GM12872 (cell line): ENCODE results near the gene FYN.

Source experiments
- TF ChIP-seq, protein P1 (sequence below): IDR thresholded peaks from 3 replicates; pipeline ENCODE4 v1.5.1; 2011; ENCODE audit warnings: low read depth, mild to moderate bottlenecking, low read length, moderate library complexity; ENCODE audit not compliant: insufficient read depth

FYN gene

GRCh38 chr6:111912904-111913303 is 39.7 kb upstream of the FYN start:
- TF ChIP-seq, protein P1, sequence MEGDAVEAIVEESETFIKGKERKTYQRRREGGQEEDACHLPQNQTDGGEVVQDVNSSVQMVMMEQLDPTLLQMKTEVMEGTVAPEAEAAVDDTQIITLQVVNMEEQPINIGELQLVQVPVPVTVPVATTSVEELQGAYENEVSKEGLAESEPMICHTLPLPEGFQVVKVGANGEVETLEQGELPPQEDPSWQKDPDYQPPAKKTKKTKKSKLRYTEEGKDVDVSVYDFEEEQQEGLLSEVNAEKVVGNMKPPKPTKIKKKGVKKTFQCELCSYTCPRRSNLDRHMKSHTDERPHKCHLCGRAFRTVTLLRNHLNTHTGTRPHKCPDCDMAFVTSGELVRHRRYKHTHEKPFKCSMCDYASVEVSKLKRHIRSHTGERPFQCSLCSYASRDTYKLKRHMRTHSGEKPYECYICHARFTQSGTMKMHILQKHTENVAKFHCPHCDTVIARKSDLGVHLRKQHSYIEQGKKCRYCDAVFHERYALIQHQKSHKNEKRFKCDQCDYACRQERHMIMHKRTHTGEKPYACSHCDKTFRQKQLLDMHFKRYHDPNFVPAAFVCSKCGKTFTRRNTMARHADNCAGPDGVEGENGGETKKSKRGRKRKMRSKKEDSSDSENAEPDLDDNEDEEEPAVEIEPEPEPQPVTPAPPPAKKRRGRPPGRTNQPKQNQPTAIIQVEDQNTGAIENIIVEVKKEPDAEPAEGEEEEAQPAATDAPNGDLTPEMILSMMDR: no peak

DNA sequence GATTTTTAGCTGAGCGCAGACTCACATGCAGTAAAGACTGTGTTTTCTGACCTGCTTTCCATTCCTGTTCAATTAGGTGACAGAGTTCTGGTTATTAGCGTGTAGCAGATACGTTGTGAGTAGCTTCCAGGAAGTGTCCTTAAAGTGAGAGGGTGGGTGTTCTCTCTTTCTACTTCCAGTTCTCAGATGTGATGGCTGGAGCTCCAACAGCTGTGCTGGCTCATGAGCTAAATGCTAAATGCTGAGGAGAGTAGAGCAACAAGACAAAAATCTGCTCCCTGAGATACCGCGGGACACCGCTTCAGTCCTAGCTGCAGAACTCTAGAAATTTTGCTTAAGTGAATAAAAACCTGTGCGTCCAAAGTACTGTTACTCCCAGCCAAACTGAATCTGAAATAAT is 38.2 kb upstream of the FYN start:
- TF ChIP-seq, protein P1: no peak

DNA sequence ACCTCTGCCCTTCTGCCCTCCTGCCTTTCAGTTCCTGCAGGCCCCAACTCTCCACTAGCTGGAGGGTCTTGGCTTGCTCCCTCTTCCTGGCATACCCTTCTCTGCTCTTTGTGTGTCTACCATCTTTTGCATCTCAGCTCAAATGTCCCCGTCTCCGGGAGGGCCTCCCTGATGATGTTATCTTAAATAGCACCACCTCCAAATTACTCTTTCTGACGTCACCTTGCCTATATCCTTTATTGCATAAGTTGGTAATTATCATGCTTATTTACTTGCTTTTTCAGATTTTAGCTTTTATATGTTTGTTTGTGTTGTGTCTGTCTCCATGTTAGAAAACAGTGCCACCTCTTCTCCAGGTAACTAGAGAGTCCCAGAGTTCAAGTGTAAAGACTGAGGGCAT is 36.0 kb upstream of the FYN start:
- TF ChIP-seq, protein P1: no peak

GRCh38 chr6:111900735-111901134 is 27.5 kb upstream of the FYN start:
- TF ChIP-seq, protein P1: no peak

DNA sequence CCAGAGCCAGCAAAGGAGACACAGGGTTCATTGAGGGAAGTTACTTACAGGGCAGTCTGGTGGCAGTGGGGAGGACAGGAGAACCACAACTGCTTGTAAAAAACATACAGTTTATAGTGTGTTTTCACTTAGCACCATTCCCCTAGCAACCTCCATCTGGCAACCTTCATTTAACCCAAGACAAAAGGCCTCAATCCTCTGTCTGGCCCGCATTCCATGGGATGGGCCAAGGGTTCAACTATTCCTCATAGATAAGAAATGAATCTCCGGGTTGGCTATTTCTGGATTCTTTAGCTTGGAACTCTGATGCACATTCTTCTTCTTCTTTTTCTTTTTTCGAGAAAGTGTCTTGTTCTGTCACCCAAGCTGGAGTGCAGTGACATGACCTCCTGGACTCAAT is 26.3 kb upstream of the FYN start:
- TF ChIP-seq, protein P1: no peak

GRCh38 chr6:111898452-111898851 is 25.2 kb upstream of the FYN start:
- TF ChIP-seq, protein P1: no peak

DNA sequence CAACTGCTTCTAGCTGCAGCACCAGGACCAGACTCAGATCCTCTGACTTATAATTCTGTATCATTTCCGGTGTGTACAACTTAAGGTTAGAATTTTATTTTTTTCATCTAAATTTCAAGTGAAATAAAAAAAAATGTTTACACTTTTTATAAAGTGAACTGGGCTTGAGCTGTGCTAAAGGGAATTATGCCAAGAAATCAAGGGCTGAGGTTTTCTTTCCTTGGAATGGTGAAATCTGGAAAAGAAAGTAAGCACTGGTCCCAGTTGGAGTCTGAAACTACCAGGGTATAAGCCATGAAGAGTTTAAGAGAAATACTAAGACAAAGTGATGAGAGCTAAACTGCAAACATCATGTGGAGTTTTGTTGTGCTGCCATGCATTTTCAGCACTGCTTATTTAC is 21.7 kb upstream of the FYN start:
- TF ChIP-seq, protein P1: no peak

- TF ChIP-seq, protein P1: no peak
Measured at GRCh38 chr6:111894272-111894671, 21.0 kb upstream of the FYN start.
